GM12891 (cell line): Measurements from ENCODE around the gene ENAH.

ENCODE experiments used
- POLR2AphosphoS5 ChIP-seq: IDR thresholded peaks from 2 replicates; pipeline ENCODE4 v1.6.1; 2011; ENCODE audit warnings: low read depth, low read length, control low read depth
- TAF1 ChIP-seq: IDR thresholded peaks from 2 replicates; pipeline ENCODE4 v1.6.1; 2011; ENCODE audit warnings: low read depth, low read length, control low read depth

GRCh38 chr1:225635649-225636048, 17.3 kb downstream of the ENAH start:
- no peak for TF ChIP-seq TAF1
- TF ChIP-seq POLR2AphosphoS5 = no peak
